Measurements from ENCODE around the gene MRE11.
"Not testable (repeated sequence)": the region's sequence is repeated elsewhere in the genome, so short reads cannot be mapped to it uniquely, and the experiment has no call there.

MRE11 gene

GRCh38 chr11:94400457-94400838, 93.2 kb downstream of the MRE11 start:
- H3K27me3 ChIP-seq (ENCODE audit: insufficient read depth, low read depth, severe bottlenecking) = peaks cover 12% of the 10 kb centered on the region
- no peaks in the 10 kb centered on the region for H3K36me3 ChIP-seq
- no peak overlapping the region for H3K27ac ChIP-seq
- no peak for DNase-seq
- TF ChIP-seq CTCF (IDR thresholded peaks at IDR 0.05; ENCODE audit: low read depth, low read length) = no peak
- no peaks in the 10 kb centered on the region for H3K9me3 ChIP-seq (ENCODE audit: severe bottlenecking)
- H3K4me3 ChIP-seq (ENCODE audit: low read depth, low read length) = no peak overlapping the region

- Histone ChIP-seq H3K27me3 (ENCODE audit: insufficient read depth, low read depth, severe bottlenecking) (peaks cover 12% of the 10 kb centered on the region), H3K4me3 (ENCODE audit: low read depth, low read length) (no peak overlapping the region), H3K36me3 (no peaks in the 10 kb centered on the region), H3K9me3 (ENCODE audit: severe bottlenecking) (no peaks in the 10 kb centered on the region), H3K27ac (no peak overlapping the region)
- no peak for DNase-seq
- TF ChIP-seq CTCF (IDR thresholded peaks at IDR 0.05; ENCODE audit: low read depth, low read length) = no peak
These were observed 93.6 kb downstream of the MRE11 start for GRCh38 chr11:94400050-94400449.

- Histone ChIP-seq H3K27ac (no peak overlapping the region), H3K27me3 (ENCODE audit: insufficient read depth, low read depth, severe bottlenecking) (peaks cover 12% of the 10 kb centered on the region), H3K36me3 (no peaks in the 10 kb centered on the region), H3K9me3 (ENCODE audit: severe bottlenecking) (no peaks in the 10 kb centered on the region), H3K4me3 (ENCODE audit: low read depth, low read length) (no peak overlapping the region)
- no peak for TF ChIP-seq CTCF (IDR thresholded peaks at IDR 0.05; ENCODE audit: low read depth, low read length)
- DNase-seq = no peak
These were observed 95.5 kb downstream of the MRE11 start for GRCh38 chr11:94398101-94398500.

GRCh38 chr11:94396282-94396681, 97.4 kb downstream of the MRE11 start:
- 0 out of 2 replicates have a peak, but pooled peaks have one; percentile 3 for TF ChIP-seq CTCF (IDR thresholded peaks at IDR 0.05; ENCODE audit: low read depth, low read length)
- Histone ChIP-seq H3K36me3 (no peaks in the 10 kb centered on the region), H3K27me3 (ENCODE audit: insufficient read depth, low read depth, severe bottlenecking) (peaks cover 9% of the 10 kb centered on the region), H3K9me3 (ENCODE audit: severe bottlenecking) (no peaks in the 10 kb centered on the region), H3K27ac (no peak overlapping the region), H3K4me3 (ENCODE audit: low read depth, low read length) (no peak overlapping the region)
- no peak for DNase-seq

GRCh38 chr11:94391937-94392336, 101.7 kb downstream of the MRE11 start:
- not testable (repeated sequence) for H3K9me3 ChIP-seq (ENCODE audit: severe bottlenecking); H3K27ac ChIP-seq; H3K36me3 ChIP-seq; H3K4me3 ChIP-seq (ENCODE audit: low read depth, low read length); H3K27me3 ChIP-seq (ENCODE audit: insufficient read depth, low read depth, severe bottlenecking); DNase-seq

- H3K36me3 ChIP-seq = no peaks in the 10 kb centered on the region
- no peak overlapping the region for H3K4me3 ChIP-seq (ENCODE audit: low read depth, low read length)
- H3K27ac ChIP-seq = no peak overlapping the region
- no peak for TF ChIP-seq CTCF (IDR thresholded peaks at IDR 0.05; ENCODE audit: low read depth, low read length)
- no peak for DNase-seq
- H3K27me3 ChIP-seq (ENCODE audit: insufficient read depth, low read depth, severe bottlenecking) = no peaks in the 10 kb centered on the region
- no peaks in the 10 kb centered on the region for H3K9me3 ChIP-seq (ENCODE audit: severe bottlenecking)
These were observed 114.0 kb downstream of the MRE11 start for GRCh38 chr11:94379613-94380012.
